LNCAP (cell line): ENCODE data around the gene SLC9A3.

Experiments
- CTCF ChIP-seq: fragments of 450-650 bp; IDR thresholded peaks from 2 replicates; pipeline ENCODE4 v1.5.1; 2017; ENCODE audit warnings: mild to moderate bottlenecking

Gene SLC9A3

GRCh38 chr5:488744-489688 lies 35.2 kb downstream of the SLC9A3 start:
- TF ChIP-seq CTCF, result no peak

GRCh38 chr5:488241-488640 lies 36.0 kb downstream of the SLC9A3 start:
- TF ChIP-seq CTCF, result no peak

GRCh38 chr5:485946-486491 lies 38.2 kb downstream of the SLC9A3 start:
- no peak for TF ChIP-seq CTCF

DNA sequence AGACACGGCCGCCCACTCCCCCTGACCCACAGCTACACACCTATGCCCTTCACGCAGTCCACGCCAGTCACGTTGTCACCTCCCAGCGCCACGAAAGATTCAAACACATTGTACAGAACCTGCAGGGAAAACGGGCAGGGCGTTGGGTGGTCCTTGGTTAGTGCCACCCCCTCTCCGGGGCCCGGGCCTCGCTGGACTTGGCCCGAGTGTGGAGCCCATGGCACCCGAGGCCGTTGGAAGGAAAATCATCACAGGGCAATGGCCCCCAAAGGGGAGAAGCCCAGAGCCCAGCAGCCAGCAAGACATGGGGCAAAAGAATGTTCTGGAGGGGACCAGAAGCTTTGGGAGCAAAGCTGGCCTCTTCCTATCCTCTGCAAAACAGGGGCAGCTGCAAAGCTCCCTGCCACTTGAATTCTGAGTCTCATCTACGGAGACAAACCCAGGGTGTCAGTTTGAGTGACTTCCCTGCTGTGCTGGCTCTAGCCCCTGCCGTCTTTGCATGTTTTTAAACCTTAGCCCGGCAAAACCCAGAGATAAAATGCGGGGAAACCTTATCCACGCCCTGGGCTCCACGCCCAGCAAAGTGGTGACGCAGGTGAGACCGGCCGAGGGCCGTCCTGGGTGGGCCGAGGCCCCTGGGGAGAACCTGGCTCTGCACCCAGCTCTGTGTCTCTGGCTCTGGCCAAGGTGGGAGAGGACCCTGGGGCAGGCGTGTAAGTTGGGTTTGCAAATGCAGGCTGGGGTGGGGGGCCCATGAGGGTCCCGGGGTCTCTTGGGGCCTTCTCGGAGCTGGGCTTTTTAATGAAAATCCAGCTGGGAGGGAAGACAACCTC lies 38.9 kb downstream of the SLC9A3 start:
- TF ChIP-seq CTCF, result no peak

GRCh38 chr5:484556-484955 lies 39.7 kb downstream of the SLC9A3 start:
- TF ChIP-seq CTCF, result no peak

DNA sequence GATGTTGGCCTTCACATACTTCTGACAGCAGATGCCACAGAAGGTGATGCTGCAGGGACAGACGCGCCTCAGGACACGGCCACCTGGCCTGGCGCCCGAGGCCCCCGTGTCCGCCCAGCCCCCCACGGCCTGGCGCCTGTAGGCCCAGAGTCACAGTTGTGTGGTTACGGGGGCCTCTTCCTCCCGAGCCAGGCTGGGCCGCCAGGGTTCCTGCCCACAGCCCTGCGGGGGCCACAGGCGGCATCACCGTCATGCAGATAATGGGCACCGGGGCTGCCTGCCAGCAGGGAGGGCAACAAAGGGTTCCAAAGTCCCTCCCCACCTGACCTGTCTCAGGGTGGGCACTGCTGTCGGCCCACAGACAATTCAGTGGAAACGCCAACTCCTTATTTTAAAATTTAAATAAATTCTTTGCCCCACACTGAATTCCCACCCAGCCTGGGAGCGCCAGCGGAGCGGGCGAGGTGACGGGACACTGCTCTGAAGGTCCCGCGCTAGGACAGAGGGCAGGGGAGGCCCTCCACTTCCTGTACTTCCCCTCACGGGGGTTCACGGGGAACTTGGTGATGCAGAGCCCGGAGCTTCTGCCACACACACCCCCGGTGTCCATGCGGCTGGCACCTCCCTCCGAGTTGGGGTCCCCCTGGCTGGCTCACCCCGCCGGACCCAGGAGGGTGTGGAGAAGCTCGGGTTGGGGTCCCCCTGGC lies 40.7 kb downstream of the SLC9A3 start:
- no peak for TF ChIP-seq CTCF

- TF ChIP-seq CTCF, result no peak
Observed at GRCh38 chr5:483011-483410, 41.2 kb downstream of the SLC9A3 start.
